Stimulated activated CD8-positive, alpha-beta memory T cell treated with anti-CD3 and anti-CD28 coated beads, Interleukin-7, amount 100 ng/mL, for 4 hours (primary cell): ENCODE results near the gene MAST1.
"Not testable (repeated sequence)": the region's sequence is repeated elsewhere in the genome, so short reads cannot be mapped to it uniquely, and the experiment has no call there.

Experiments
- DNase-seq, 2 donors: peaks; one replicate each; pipeline ENCODE4 v3.0.0-alpha.2; 2020; ENCODE audit warnings: low read depth in 2 of 2

Gene MAST1

DNA sequence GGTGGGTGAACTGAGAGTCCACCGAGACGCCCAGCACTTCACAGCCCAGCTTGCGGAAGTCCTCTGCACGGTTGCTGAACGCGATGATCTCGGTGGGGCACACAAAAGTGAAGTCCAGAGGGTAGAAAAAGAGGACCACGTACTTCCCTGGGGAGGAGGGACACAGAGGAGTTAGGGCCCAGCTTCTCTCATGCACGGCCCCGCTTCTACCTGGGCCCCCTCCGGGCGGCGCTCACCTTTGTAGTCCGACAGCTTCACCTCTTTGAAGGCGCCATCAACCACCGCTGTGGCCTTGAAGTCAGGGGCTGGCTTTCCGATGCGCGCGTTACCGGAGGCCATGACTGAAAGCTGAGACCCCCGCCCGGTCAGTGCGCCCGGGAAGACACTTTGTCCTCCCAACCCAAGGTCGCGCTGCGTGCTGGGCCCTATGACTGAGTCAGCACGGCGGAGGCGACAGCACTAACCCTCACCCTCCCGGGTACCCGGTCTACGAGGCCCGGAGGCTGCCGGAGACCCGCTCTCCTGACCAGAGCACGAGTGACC, 37.3 kb upstream of the MAST1 start:
- DNase-seq: no peak

- DNase-seq: no peak
Observed at GRCh38 chr19:12801466-12802266, 36.6 kb upstream of the MAST1 start, which contains the start of the genes PRDX2 and THSD8. Gene PRDX2, minus strand, starts transcription at chr19:12801800. Its CDS starts 539 bp downstream, at chr19:12801261. Gene THSD8, plus strand, starts transcription at chr19:12802069. Its CDS starts 3 bp downstream, at chr19:12802072.

- no peak for DNase-seq
Observed at GRCh38 chr19:12802267-12803106, 35.8 kb upstream of the MAST1 start.

GRCh38 chr19:12804051-12804450, 34.3 kb upstream of the MAST1 start:
- DNase-seq: no peak

DNA sequence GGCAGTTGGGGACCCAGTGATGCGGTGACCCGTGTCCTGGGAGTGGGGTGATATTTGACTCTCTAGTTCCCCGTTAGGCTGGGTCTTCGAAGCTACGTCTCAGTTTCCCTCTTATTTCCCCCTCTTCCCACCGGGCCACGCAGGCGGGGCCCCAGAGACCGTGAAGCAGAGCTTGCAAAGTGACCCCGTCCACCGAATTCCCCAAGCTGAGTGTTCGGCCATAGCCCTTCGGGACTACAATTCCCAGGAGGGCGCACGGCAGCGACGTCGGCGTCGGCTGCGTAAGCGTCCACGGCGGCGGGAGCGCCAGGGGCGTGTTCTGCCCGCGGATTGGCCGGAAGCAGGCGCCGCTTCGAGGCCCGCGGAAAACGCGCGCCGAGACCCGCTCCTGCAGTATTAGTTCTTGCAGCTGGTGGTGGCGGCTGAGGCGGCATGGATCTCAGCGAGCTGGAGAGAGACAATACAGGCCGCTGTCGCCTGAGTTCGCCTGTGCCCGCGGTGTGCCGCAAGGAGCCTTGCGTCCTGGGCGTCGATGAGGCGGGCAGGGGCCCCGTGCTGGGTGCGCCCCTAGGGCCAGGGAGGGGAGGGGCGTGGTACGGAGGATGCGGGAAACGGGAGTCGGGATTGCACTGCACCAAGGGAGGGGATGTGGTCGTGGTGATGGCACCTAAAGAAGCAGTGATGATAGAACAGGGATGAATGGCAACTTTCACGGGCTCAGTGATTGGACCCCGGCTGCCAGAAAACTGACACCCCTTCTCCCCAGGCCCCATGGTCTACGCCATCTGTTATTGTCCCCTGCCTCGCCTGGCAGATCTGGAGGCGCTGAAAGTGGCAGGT, 31.9 kb upstream of the MAST1 start, which contains the start of gene RNASEH2A:
TSS of gene RNASEH2A (plus strand) at position 343 of the 840 bp plus-strand sequence. CDS start at position 433, 90 bp downstream.
- DNase-seq: peak; percentile 64 to 83

- no peak for DNase-seq
Observed at GRCh38 chr19:12815088-12815487, 23.2 kb upstream of the MAST1 start.

DNA sequence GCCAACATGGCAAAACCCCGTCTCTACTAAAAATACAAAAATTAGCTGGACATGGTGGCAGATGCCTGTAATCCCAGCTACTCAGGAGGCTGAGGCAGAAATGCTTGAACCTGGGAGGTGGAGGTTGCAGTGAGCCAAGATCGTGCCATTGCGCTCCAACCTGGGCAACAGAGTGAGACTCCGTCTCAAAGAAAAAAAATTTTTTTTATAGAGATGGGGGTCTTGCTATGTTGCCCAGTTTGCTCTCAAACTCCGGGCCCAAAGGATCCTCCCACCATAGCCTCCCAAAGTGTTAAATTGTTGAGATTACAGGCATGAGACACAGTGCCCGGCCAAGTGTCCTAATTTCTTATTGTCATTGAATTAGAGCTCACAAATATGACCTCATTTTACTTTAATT, 21.1 kb upstream of the MAST1 start:
- not testable (repeated sequence) for DNase-seq

DNA sequence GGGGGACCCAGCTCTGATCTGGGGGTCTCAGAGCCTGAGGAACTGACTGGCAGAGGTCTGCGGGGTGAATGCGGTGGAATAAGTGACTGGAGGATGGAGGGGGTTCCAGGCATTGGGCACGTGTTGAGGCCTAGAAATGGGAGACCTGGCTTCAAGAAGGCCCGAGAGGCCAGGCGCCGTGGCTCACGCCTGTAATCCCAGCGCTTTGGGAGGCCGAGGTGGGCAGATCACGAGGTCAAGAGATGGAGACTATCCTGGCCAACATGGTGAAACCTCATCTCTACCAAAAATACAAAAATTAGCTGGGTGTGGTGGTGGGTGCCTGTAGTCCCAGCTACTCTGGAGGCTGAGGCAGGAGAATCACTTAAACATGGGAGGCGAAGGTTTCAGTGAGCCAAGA, 20.5 kb upstream of the MAST1 start:
- not testable (repeated sequence) for DNase-seq

DNA sequence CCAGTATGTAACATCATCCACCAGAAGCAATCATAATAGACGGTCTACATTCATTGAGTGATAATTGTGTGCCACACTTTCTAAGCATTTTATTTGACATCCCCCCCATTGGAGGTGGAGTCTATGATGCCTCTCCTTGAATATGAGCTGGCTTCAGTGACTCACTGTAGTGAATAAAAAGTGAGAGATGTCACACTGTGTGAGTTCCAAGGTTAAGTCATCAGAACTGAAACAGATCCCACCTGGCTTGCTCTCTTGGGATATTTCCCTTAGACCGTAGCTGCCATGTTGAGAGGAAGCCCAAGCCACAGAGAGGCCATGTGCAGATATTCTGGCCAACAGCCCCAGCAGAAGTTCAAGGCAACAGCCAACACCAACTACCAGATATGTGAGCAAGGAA, 16.6 kb upstream of the MAST1 start:
- no peak for DNase-seq

GRCh38 chr19:12825254-12826131, 12.8 kb upstream of the MAST1 start:
- DNase-seq: no peak

DNA sequence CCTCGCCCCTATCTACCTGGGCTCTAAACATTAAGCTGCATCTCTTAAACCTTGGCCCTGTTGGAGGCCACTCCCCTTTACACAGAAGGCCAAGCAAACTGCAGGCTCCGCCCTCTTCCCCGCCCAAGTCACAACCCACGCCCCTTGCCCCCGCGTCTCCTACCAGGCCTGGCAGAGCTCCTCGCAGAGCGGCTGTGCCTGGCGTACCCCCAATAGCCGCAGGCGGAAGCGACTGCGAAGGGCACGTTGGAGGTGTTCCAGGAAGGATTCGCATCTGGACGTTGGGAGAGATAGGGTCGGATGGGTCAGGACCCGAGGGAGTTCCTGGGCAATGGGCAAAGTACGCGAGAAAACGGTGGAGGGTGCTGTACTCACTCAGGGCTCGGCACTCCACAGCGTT, 9.8 kb upstream of the MAST1 start:
- DNase-seq: no peak

DNA sequence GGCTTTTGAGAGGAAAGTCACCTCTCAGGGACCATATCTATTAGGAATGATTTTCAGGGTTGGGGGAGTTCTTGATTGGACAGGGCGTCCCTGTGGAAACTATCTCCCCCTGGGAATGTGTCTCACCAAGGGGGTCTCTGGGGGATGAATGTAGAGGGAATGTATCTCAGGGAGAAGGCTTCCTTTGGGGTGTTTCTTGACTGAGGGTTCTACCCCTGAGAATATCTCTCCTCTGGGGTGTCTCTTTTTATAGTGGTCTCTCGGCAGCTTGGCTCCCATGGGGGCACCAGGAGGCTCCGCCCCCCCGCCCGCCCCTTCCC, 4.9 kb upstream of the MAST1 start:
- DNase-seq: no peak

DNA sequence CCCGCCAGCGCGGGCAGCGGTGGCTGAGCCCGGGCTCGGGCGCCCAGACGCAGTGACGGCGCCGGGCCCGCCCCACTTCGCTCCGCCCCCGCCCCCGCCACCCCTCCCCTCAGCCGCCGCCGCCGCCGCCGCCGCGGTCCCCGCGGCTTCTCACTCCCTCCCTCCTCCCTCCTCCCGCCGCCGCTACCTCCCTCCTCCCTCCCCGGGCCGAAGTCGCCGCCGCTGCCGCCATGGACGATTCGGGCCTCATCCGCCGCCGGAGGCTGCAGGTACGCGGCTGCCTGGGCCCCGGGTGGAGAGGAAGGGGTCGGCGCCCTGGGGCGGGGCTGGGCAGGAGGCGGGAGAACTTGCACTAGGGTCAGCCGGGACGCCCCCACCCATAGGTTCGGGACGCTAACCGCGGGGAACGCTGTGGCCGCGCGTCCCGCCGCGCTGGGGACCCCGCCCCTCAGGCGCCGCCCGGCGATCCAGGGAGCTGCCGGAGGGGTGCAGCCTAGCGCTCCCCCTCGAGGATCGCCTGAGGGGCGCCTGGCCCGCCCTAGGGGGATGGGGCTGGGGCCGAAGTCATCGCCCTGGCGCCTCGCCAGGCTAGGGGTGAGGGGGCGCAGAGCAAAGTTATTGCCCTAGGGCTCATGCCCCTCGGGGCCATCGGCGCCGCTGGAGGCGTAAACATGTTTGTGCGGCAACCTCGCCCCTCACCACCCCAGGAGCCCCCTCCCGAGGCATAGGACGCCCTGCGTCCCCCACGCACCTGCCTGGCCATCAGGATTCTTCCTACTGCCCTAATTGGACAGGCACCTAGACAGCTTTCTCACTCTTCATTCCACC, 4.4 kb upstream of the MAST1 start:
- DNase-seq: peak in 1 of 2 donors; percentile 43

DNA sequence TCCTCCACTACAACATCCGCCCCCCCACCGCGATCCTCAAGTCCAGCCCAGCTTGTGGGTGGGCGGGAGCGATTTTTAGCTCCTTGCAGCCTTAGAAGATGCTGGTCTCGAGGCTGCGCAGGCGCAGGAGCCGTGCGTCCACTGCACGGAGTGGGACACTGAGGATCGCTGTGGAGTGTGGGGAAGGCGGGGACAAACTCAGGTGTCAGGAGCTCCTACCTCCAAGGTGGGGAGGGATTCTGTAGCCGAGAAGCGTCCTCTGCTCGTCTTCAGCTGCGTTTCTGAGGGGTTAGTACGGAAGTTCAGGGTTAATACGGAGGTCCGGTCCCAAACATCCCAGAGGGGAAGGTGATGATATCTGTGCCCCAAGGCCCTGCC, 3.8 kb upstream of the MAST1 start, which contains the start of gene RTBDN:
TSS of gene RTBDN (minus strand) at position 14 of the 378 bp plus-strand sequence. CDS start 4,600 bp downstream, outside the sequence.
- DNase-seq: no peak

- DNase-seq: no peak
Observed at GRCh38 chr19:12834976-12835757, 3.1 kb upstream of the MAST1 start.

- no peak for DNase-seq
Observed at GRCh38 chr19:12836529-12836863, 1.8 kb upstream of the MAST1 start.

GRCh38 chr19:12837225-12837624, 1.1 kb upstream of the MAST1 start:
- DNase-seq: no peak

GRCh38 chr19:12838886-12839756, 806 bp downstream of the MAST1 start:
- no peak for DNase-seq
